SK-N-MC (cell line): ENCODE results near the gene GARIN5A.
A peak's percentile ranks its signal among the peaks of the same experiment; 100 is the strongest.
"Not testable (repeated sequence)": the region's sequence is repeated elsewhere in the genome, so short reads cannot be mapped to it uniquely, and the experiment has no call there.

Experiments used
- DNase-seq: peaks from one replicate; pipeline ENCODE4 v3.0.0-alpha.2; 2011; ENCODE audit warnings: low read depth, low spot score
- H3K27ac ChIP-seq: fragments of 200-600 bp; sonication (generic); 2 replicates; pipeline ENCODE4 v1.5.1; 2016; ENCODE audit warnings: mixed run types
- H3K36me3 ChIP-seq: fragments of 200-600 bp; sonication (generic); 2 replicates; pipeline ENCODE4 v1.6.1; 2017; ENCODE audit warnings: antibody characterized with exemption, low read length, mixed read lengths; ENCODE audit not compliant: insufficient read depth
- H3K4me3 ChIP-seq: fragments of 200-600 bp; sonication (generic); 2 replicates; pipeline ENCODE4 v1.5.1; 2016
- H3K9ac ChIP-seq: fragments of 200-600 bp; sonication (generic); 2 replicates; pipeline ENCODE4 v1.8.0; 2017; ENCODE audit warnings: mixed run types, mixed read lengths; ENCODE audit not compliant: insufficient read length
- H3K9me3 ChIP-seq: fragments of 200-600 bp; sonication (generic); 2 replicates; pipeline ENCODE4 v1.6.1; 2017; ENCODE audit warnings: low read depth, mild to moderate bottlenecking, antibody characterized with exemption, low read length, moderate library complexity, mixed read lengths
- EZH2 ChIP-seq: fragments of 200-600 bp; sonication (generic); IDR thresholded peaks from one replicate; pipeline ENCODE4 v1.6.1; 2017; ENCODE audit warnings: antibody characterized with exemption
- FOXP2 ChIP-seq: optimal IDR thresholded peaks from 2 replicates; pipeline ENCODE3; 2011; ENCODE audit warnings: mild to moderate bottlenecking, moderate library complexity; ENCODE audit not compliant: insufficient read depth; ENCODE audit errors: extremely low read length, control extremely low read depth
- POLR2AphosphoS5 ChIP-seq: IDR thresholded peaks from 2 replicates; pipeline ENCODE4 v1.6.1; 2012; ENCODE audit warnings: mild to moderate bottlenecking, low read depth, low read length, borderline replicate concordance

The GARIN5A gene

DNA sequence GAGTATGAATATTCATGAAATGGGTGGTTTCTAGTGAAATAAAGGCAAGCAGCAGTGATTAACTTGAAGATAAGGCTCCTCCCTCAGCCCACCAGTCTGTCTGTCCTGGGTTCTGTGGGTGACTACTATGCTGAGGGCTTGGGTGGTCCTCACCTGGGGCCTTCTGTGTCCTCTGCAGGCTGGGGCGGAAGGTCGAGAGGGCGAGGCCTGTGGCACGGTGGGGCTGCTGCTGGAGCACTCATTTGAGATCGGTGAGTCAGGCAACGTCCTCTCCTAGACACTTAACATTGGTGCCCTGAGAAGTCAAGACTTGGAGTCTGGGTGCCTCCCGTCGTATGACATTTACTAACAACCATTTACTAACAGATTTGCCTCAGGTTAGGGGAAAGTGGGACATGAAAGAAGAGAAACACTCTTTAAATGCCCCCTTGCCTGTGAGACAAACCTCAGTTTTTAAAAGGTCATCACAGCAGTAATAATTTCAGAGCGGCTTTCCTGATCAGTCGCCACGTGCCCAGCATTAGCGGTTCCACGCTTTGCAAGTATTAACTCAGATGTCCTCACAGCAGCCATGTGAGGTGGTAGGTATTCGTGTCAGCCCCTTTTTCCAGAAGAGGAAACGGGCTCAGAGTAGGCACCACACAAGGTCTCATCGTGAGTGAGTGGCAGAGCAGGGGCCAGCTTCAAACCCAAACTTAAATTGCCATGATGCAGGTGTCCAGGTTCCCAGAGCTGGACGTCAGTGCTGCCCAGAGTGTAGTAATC, 1.3 kb upstream of the GARIN5A start:
- no peak for DNase-seq
- H3K9ac ChIP-seq = no peak overlapping the region
- H3K9me3 ChIP-seq = no peaks in the 10 kb centered on the region
- no peak overlapping the region for H3K27ac ChIP-seq
- H3K36me3 ChIP-seq = peaks cover 16% of the 10 kb centered on the region; the same call in 1 of the 2 replicates
- no peak overlapping the region; the same call in 1 of the 2 replicates for H3K4me3 ChIP-seq
- TF ChIP-seq FOXP2 (no peak), EZH2 (no peak)

- Histone ChIP-seq H3K36me3 (peaks cover 16% of the 10 kb centered on the region; the same call in 1 of the 2 replicates), H3K27ac (no peak overlapping the region), H3K4me3 (peak overlapping the region; percentile 98)
Observed at GRCh38 chr19:50476907-50477238, 225 bp upstream of the GARIN5A start.

DNA sequence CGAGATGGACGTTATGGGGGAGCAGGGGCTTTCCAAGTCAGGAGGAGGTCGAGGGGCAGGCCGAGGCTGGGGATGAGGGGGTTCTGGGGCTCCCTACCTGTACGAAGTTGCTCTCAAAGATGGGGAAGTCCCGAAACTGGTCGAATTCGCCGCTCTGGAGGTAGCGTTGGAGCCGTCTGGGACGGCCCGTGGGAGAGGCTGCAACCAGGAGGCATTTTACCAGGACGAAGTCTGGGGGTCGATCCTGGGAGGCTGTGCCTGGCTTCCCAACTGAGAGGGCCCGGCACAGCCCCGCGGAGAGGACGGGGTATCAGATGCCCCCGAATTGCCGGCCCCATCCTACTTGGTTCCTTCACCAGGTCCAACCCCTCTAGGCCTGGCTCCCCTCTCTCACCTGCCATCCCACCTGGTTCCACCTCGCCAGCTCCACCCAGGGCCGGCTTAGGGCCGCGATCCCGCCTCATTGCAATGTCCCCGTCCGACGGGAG, 868 bp downstream of the GARIN5A start:
- Histone ChIP-seq H3K9ac (no peak overlapping the region), H3K9me3 (no peaks in the 10 kb centered on the region), H3K4me3 (no peak overlapping the region), H3K36me3 (peaks cover 16% of the 10 kb centered on the region; the same call in 1 of the 2 replicates), H3K27ac (no peak overlapping the region)
- TF ChIP-seq FOXP2 (no peak), EZH2 (no peak), POLR2AphosphoS5 (no peak)
- DNase-seq = no peak

More at GRCh38 chr19:50476907-50477238, 225 bp upstream of the GARIN5A start:
- TF ChIP-seq FOXP2 (no peak), EZH2 (no peak), POLR2AphosphoS5 (no peak)
- no peak for DNase-seq
- Histone ChIP-seq H3K9me3 (no peaks in the 10 kb centered on the region), H3K9ac (peak overlapping the region; percentile 89)

- Histone ChIP-seq H3K27ac (no peak overlapping the region), H3K4me3 (no peak overlapping the region), H3K9ac (no peak overlapping the region), H3K9me3 (no peaks in the 10 kb centered on the region), H3K36me3 (peaks cover 16% of the 10 kb centered on the region; the same call in 1 of the 2 replicates)
- DNase-seq = no peak
- TF ChIP-seq POLR2AphosphoS5 (no peak), FOXP2 (no peak), EZH2 (no peak)
Observed at GRCh38 chr19:50475101-50475568, 1.5 kb downstream of the GARIN5A start.

GRCh38 chr19:50473336-50473735, 3.3 kb downstream of the GARIN5A start:
- H3K9ac ChIP-seq, DNase-seq, H3K36me3 ChIP-seq, H3K4me3 ChIP-seq, H3K27ac ChIP-seq, H3K9me3 ChIP-seq: not testable (repeated sequence)

DNA sequence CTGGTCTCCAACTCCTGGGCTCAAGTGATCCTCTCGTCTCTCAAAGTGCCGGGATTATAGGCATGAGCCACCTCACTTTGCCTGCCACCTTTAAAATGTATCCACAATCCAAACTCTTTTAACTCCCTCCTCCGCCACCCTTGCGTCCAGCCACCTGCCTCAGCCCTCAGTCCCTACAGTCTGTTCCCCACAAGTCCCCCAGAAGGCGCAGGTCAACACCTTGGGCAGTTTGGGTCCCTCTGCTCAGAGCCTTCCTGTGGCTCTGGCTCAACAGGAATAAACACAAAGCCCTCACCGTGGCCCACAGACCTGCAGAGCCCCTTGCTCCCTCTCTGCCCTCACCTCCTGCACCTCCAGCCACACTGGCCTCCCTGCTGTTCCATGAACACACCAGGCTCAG, 7.8 kb downstream of the GARIN5A start:
- H3K4me3 ChIP-seq = no peak overlapping the region
- H3K9me3 ChIP-seq = no peaks in the 10 kb centered on the region
- no peak for DNase-seq
- H3K36me3 ChIP-seq = no peaks in the 10 kb centered on the region
- H3K27ac ChIP-seq = no peak overlapping the region
- H3K9ac ChIP-seq = no peak overlapping the region
- no peak for TF ChIP-seq FOXP2
- TF ChIP-seq POLR2AphosphoS5 = no peak
- no peak for TF ChIP-seq EZH2

- Histone ChIP-seq H3K9me3 (no peaks in the 10 kb centered on the region), H3K36me3 (no peaks in the 10 kb centered on the region), H3K27ac (no peak overlapping the region), H3K9ac (no peak overlapping the region), H3K4me3 (no peak overlapping the region)
- DNase-seq = no peak
- TF ChIP-seq POLR2AphosphoS5 (no peak), FOXP2 (no peak), EZH2 (no peak)
Observed at GRCh38 chr19:50467566-50467965, 9.1 kb downstream of the GARIN5A start.

GRCh38 chr19:50466706-50467039, 10.0 kb downstream of the GARIN5A start:
- H3K9me3 ChIP-seq = no peaks in the 10 kb centered on the region
- H3K4me3 ChIP-seq = no peak overlapping the region
- no peak for TF ChIP-seq EZH2
- TF ChIP-seq POLR2AphosphoS5 = no peak
- TF ChIP-seq FOXP2 = no peak
- H3K9ac ChIP-seq = no peak overlapping the region
- DNase-seq = no peak
- H3K27ac ChIP-seq = no peak overlapping the region
- no peaks in the 10 kb centered on the region for H3K36me3 ChIP-seq

DNA sequence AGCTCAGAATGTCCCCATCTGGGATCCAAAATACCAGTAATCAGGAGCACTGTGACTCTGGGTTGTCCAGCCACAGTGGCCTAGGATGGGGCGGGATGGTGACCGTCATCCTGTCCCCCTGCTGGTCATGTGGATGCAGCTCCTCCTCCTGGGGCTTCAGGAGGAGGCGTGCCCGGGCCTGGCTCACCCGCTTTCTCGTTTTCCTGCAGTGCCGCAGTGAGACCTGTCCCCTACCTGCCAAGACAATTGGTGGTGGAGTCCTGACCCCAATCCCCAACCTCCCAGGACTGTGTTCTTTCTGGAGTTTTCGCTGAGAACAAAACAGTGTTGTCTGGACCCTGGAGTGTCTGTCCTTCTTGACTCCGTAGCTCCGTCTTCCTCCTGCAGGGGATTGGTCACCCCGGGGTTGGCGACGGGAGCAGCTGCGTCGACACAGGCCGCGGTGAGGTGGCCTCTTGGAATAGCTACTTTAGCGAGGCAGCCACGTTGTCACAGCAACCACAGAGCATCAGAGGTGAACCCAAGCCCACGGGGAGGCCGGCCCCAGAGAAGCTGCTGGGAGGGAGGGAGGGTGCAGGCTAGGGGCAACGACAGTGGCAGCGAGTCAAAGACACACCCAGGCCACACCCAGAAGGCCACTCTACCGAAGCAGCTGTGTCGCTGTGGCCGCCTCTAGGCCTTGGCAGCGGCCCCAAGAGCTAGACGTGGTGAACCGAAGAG, 10.5 kb downstream of the GARIN5A start:
- Histone ChIP-seq H3K9ac (no peak overlapping the region), H3K9me3 (no peaks in the 10 kb centered on the region), H3K4me3 (no peak overlapping the region), H3K27ac (no peak overlapping the region), H3K36me3 (no peaks in the 10 kb centered on the region)
- DNase-seq = no peak
- TF ChIP-seq FOXP2 (no peak), POLR2AphosphoS5 (no peak), EZH2 (no peak)
